Parathyroid adenoma (tissue), 2 donors: Measurements from ENCODE around the gene MCM9.

Experiments
- H2AFZ ChIP-seq: fragments of 300-600 bp; sonication (generic); one replicate; pipeline ENCODE4 v1.7.0; 2017; ENCODE audit warnings: antibody characterized with exemption, mild to moderate bottlenecking
- H3K27ac ChIP-seq: fragments of 300-600 bp; sonication (generic); one replicate; pipeline ENCODE4 v1.7.0; 2017
- H3K27me3 ChIP-seq: fragments of 300-600 bp; sonication (generic); one replicate; pipeline ENCODE4 v1.7.0; 2017; ENCODE audit warnings: low read length; ENCODE audit not compliant: control insufficient read depth, insufficient read depth
- H3K36me3 ChIP-seq: fragments of 300-600 bp; sonication (generic); one replicate; pipeline ENCODE4 v1.7.0; 2017; ENCODE audit warnings: low read length; ENCODE audit not compliant: control insufficient read depth, insufficient read depth
- H3K4me1 ChIP-seq: fragments of 300-600 bp; sonication (generic); one replicate; pipeline ENCODE4 v1.7.0; 2017; ENCODE audit warnings: control low read depth
- H3K4me2 ChIP-seq: fragments of 300-600 bp; sonication (generic); one replicate; pipeline ENCODE4 v1.7.0; 2017; ENCODE audit warnings: low read length
- H3K4me3 ChIP-seq: fragments of 300-600 bp; sonication (generic); one replicate; pipeline ENCODE4 v1.7.0; 2017; ENCODE audit warnings: low read depth, low read length
- H3K79me2 ChIP-seq: fragments of 300-600 bp; sonication (generic); one replicate; pipeline ENCODE4 v1.7.0; 2017; ENCODE audit warnings: control low read depth
- H3K9ac ChIP-seq: fragments of 300-600 bp; sonication (generic); one replicate; pipeline ENCODE4 v1.7.0; 2017; ENCODE audit warnings: mild to moderate bottlenecking
- H3K9me3 ChIP-seq: fragments of 300-600 bp; sonication (generic); one replicate; pipeline ENCODE4 v1.7.0; 2017; ENCODE audit warnings: low read length; ENCODE audit not compliant: control insufficient read depth
- CTCF ChIP-seq: fragments of 300-600 bp; sonication (generic); IDR thresholded peaks from one replicate; pipeline ENCODE4 v1.7.0; 2017; ENCODE audit warnings: antibody characterized with exemption, mild to moderate bottlenecking
- donor health status: primary hyperparathyroidism.

Gene MCM9

DNA sequence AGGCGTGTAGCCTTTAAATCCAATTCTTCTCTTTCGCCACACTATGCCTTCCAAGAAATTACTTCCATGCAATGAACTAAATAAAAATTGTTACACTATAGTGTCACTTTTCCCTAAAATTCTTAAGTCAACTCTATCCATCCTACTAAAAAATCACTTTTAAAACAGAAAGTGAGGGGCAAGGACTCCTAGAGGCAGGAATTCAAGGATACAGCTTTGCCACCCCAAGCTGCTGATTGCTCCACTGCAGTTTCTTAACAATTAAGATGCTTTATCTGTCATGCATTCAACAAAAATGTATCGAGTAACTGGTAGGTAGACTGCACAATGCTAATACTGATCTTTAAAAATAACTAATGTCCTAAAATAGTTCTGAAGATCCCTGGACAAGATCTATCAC, 4.3 kb downstream of the MCM9 start:
- Histone ChIP-seq H3K79me2 (peaks cover under 1% of the 10 kb centered on the region), H3K27ac (no peak overlapping the region), H3K27me3 (no peaks in the 10 kb centered on the region), H3K9ac (no peak overlapping the region), H3K36me3 (no peaks in the 10 kb centered on the region), H3K4me1 (peaks cover 6% of the 10 kb centered on the region), H2AFZ (no peak overlapping the region), H3K4me3 (no peak overlapping the region), H3K4me2 (no peak overlapping the region), H3K9me3 (no peaks in the 10 kb centered on the region)
- no peak for TF ChIP-seq CTCF

- Histone ChIP-seq H3K79me2 (no peaks in the 10 kb centered on the region), H3K4me1 (no peaks in the 10 kb centered on the region), H3K9me3 (no peaks in the 10 kb centered on the region), H3K4me3 (no peak overlapping the region), H2AFZ (no peak overlapping the region), H3K27me3 (no peaks in the 10 kb centered on the region), H3K9ac (no peak overlapping the region), H3K4me2 (no peak overlapping the region), H3K36me3 (no peaks in the 10 kb centered on the region), H3K27ac (no peak overlapping the region)
- no peak for TF ChIP-seq CTCF
Measured at GRCh38 chr6:118923035-118923434, 11.9 kb downstream of the MCM9 start.

- Histone ChIP-seq H3K4me1 (no peaks in the 10 kb centered on the region), H3K27me3 (no peaks in the 10 kb centered on the region), H2AFZ (no peak overlapping the region), H3K36me3 (no peaks in the 10 kb centered on the region), H3K79me2 (no peaks in the 10 kb centered on the region), H3K27ac (no peak overlapping the region), H3K9me3 (no peaks in the 10 kb centered on the region), H3K9ac (no peak overlapping the region), H3K4me3 (no peak overlapping the region), H3K4me2 (no peak overlapping the region)
- no peak for TF ChIP-seq CTCF
Measured at GRCh38 chr6:118921084-118921483, 13.9 kb downstream of the MCM9 start.

GRCh38 chr6:118918329-118918725, 16.6 kb downstream of the MCM9 start:
- H3K27ac ChIP-seq: no peak overlapping the region
- H3K9ac ChIP-seq: no peak overlapping the region
- H2AFZ ChIP-seq: no peak overlapping the region
- H3K4me2 ChIP-seq: no peak overlapping the region
- H3K27me3 ChIP-seq: no peaks in the 10 kb centered on the region
- H3K36me3 ChIP-seq: no peaks in the 10 kb centered on the region
- H3K4me3 ChIP-seq: no peak overlapping the region
- no peak for TF ChIP-seq CTCF
- no peaks in the 10 kb centered on the region for H3K4me1 ChIP-seq
- H3K9me3 ChIP-seq: no peaks in the 10 kb centered on the region
- H3K79me2 ChIP-seq: no peaks in the 10 kb centered on the region

- no peaks in the 10 kb centered on the region for H3K27me3 ChIP-seq
- H3K27ac ChIP-seq: no peak overlapping the region
- no peak overlapping the region for H3K4me2 ChIP-seq
- H3K9me3 ChIP-seq: no peaks in the 10 kb centered on the region
- no peaks in the 10 kb centered on the region for H3K36me3 ChIP-seq
- no peak overlapping the region for H3K4me3 ChIP-seq
- no peak for TF ChIP-seq CTCF
- H3K9ac ChIP-seq: no peak overlapping the region
- H3K4me1 ChIP-seq: no peaks in the 10 kb centered on the region
- no peak overlapping the region for H2AFZ ChIP-seq
- H3K79me2 ChIP-seq: no peaks in the 10 kb centered on the region
Measured at GRCh38 chr6:118917546-118918328, 17.2 kb downstream of the MCM9 start.
